K562 (cell line): ENCODE results near the gene C17orf114.
A peak's percentile ranks its signal among the peaks of the same experiment; 100 is the strongest.

Source experiments
- JUN ChIP-seq, 2 experiments: sonication (generic) in 1 of 2; formaldehyde crosslinking in 1 of 2; IDR thresholded peaks; 2 replicates each; pipeline versions ENCODE4 v1.6.1 to v1.8.0; 2012 to 2022; ENCODE audit warnings: borderline replicate concordance in 2 of 2, mild to moderate bottlenecking in 2 of 2, improper control_type of control experiment in 1 of 2, low read depth in 1 of 2, low read length in 1 of 2, missing genetic modification reagents in 1 of 2
- MBD2 ChIP-seq: sonication (generic); IDR thresholded peaks from 2 replicates; pipeline ENCODE4 v1.6.1; 2016; ENCODE audit warnings: low read depth, borderline replicate concordance
- MECOM ChIP-seq: fragments of 250-450 bp; sonication (Bioruptor Pico); IDR thresholded peaks from 2 replicates; pipeline ENCODE4 v1.8.0; 2022; ENCODE audit warnings: inconsistent platforms
- NCOR1 ChIP-seq: fragments of 450-650 bp; IDR thresholded peaks from 2 replicates; pipeline ENCODE4 v1.6.1; 2016; ENCODE audit warnings: mild to moderate bottlenecking, moderate library complexity
- NFE2L1 ChIP-seq: fragments of 450-650 bp; IDR thresholded peaks from 2 replicates; pipeline ENCODE4 v1.6.1; 2016; ENCODE audit warnings: missing genetic modification characterization, low read depth, mild to moderate bottlenecking, missing compliant biosample characterization, moderate library complexity, borderline replicate concordance
- PHF8 ChIP-seq: fragments of 200-600 bp; sonication (generic); IDR thresholded peaks from 2 replicates; pipeline ENCODE4 v1.6.1; 2012; ENCODE audit warnings: mixed run types, mild to moderate bottlenecking, inconsistent platforms, low read length, moderate library complexity, borderline replicate concordance
- POLR2A ChIP-seq: fragments of 450-650 bp; conservative IDR thresholded peaks from 2 replicates; pipeline ENCODE4 v1.6.1; 2016
- POLR2AphosphoS2 ChIP-seq: IDR thresholded peaks from 2 replicates; pipeline ENCODE4 v1.6.1; 2012; ENCODE audit warnings: low read length, improper control_type of control experiment
- PPARD ChIP-seq: fragments of 250-450 bp; sonication (Bioruptor Pico); IDR thresholded peaks from 2 replicates; pipeline ENCODE4 v1.8.0; 2022; ENCODE audit warnings: inconsistent platforms, mild to moderate bottlenecking, moderate library complexity
- SMARCC2 ChIP-seq: fragments of 450-650 bp; IDR thresholded peaks from 2 replicates; pipeline ENCODE4 v1.6.1; 2017; ENCODE audit warnings: antibody characterized with exemption, moderate library complexity, mild to moderate bottlenecking, low read depth
- TARDBP ChIP-seq: fragments of 450-650 bp; IDR thresholded peaks from 2 replicates; pipeline ENCODE4 v1.6.1; 2016
- TCF7 ChIP-seq: sonication (generic); IDR thresholded peaks from 2 replicates; pipeline ENCODE4 v1.6.1; 2016; ENCODE audit warnings: antibody characterized with exemption, borderline replicate concordance
- WHSC1 ChIP-seq: IDR thresholded peaks from one replicate; pipeline ENCODE4 v1.6.1; 2012; ENCODE audit warnings: low read length, control low read depth, inconsistent platforms
- ZBTB17 ChIP-seq: fragments of 450-650 bp; formaldehyde crosslinking; IDR thresholded peaks from 2 replicates; pipeline ENCODE4 v1.4.0; 2020; ENCODE audit warnings: mild to moderate bottlenecking
- ZBTB7A ChIP-seq: IDR thresholded peaks from 2 replicates; pipeline ENCODE4 v1.6.1; 2011; ENCODE audit warnings: low read depth, mild to moderate bottlenecking, low read length, moderate library complexity, borderline replicate concordance; ENCODE audit not compliant: control insufficient read depth
- ZNF583 ChIP-seq: fragments of 250-450 bp; sonication (Bioruptor Pico); IDR thresholded peaks from 2 replicates; pipeline ENCODE4 v1.4.0; 2020
- TF ChIP-seq, protein P1 (sequence below): fragments of 250-450 bp; sonication (Bioruptor Pico); IDR thresholded peaks from 2 replicates; pipeline ENCODE4 v1.4.0; 2020; ENCODE audit warnings: mild to moderate bottlenecking, moderate library complexity
- TF ChIP-seq, protein P2 (sequence below): sonication (generic); formaldehyde crosslinking; IDR thresholded peaks from 2 replicates; pipeline ENCODE4 v1.5.0; 2020; ENCODE audit warnings: missing genetic modification reagents
- TF ChIP-seq, protein P3 (sequence below): sonication (generic); formaldehyde crosslinking; IDR thresholded peaks from 2 replicates; pipeline ENCODE4 v1.9.0; 2022; ENCODE audit warnings: mild to moderate bottlenecking, missing genetic modification reagents
- TF ChIP-seq, protein P4 (sequence below): fragments of 250-450 bp; sonication (Bioruptor Pico); IDR thresholded peaks from 2 replicates; pipeline ENCODE4 v1.8.0; 2021; ENCODE audit warnings: moderate library complexity, mild to moderate bottlenecking, inconsistent platforms
- TF ChIP-seq, protein P5 (sequence below): fragments of 250-450 bp; sonication (Bioruptor Pico); IDR thresholded peaks from 2 replicates; pipeline ENCODE4 v1.8.0; 2022; ENCODE audit warnings: inconsistent platforms, mild to moderate bottlenecking, moderate library complexity, borderline replicate concordance

The C17orf114 gene

DNA sequence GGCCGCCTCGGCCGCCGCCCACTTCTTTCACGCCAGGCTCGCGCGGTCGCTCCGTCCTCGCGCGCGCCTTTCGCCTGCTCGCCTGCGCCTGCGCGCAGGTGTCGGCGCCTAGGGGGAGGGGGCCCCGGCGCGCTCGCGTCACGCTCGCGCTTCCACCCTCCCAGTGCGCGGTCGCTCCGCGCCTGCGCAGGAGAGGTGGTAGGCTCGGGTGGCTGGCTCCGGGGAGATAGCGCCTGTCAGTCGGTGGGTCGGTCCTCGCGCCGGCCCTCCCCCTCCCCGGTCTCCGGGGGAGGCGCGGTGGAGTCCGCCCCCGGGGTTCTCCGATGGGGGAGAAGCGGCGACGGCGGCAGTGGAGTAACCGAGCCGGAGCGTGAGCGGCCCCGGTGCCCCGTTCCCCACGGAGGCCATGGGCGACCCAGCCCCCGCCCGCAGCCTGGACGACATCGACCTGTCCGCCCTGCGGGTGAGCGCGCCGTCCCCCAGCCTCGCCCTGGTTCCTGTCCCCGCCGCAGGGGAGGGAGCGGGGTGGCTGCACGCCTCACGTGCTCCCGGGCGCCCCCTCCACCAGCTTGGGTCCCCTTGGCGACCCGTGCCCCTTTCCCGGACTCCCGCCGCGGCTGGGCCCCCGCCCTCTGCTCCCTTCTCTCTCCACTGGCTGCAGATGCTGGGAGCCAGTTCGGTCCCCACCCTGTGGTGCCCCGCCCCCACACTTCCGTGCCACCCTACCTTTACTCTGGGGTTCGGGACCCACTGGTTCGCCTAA lies 31.2 kb upstream of the C17orf114 start, which contains the start of gene MINK1 (continued):
- TF ChIP-seq, protein P1, sequence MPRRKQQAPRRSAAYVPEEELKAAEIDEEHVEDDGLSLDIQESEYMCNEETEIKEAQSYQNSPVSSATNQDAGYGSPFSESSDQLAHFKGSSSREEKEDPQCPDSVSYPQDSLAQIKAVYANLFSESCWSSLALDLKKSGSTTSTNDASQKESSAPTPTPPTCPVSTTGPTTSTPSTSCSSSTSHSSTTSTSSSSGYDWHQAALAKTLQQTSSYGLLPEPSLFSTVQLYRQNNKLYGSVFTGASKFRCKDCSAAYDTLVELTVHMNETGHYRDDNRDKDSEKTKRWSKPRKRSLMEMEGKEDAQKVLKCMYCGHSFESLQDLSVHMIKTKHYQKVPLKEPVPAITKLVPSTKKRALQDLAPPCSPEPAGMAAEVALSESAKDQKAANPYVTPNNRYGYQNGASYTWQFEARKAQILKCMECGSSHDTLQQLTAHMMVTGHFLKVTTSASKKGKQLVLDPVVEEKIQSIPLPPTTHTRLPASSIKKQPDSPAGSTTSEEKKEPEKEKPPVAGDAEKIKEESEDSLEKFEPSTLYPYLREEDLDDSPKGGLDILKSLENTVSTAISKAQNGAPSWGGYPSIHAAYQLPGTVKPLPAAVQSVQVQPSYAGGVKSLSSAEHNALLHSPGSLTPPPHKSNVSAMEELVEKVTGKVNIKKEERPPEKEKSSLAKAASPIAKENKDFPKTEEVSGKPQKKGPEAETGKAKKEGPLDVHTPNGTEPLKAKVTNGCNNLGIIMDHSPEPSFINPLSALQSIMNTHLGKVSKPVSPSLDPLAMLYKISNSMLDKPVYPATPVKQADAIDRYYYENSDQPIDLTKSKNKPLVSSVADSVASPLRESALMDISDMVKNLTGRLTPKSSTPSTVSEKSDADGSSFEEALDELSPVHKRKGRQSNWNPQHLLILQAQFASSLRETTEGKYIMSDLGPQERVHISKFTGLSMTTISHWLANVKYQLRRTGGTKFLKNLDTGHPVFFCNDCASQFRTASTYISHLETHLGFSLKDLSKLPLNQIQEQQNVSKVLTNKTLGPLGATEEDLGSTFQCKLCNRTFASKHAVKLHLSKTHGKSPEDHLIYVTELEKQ (CRISPR knock-in tag) = no peak
- TF ChIP-seq, protein P2, sequence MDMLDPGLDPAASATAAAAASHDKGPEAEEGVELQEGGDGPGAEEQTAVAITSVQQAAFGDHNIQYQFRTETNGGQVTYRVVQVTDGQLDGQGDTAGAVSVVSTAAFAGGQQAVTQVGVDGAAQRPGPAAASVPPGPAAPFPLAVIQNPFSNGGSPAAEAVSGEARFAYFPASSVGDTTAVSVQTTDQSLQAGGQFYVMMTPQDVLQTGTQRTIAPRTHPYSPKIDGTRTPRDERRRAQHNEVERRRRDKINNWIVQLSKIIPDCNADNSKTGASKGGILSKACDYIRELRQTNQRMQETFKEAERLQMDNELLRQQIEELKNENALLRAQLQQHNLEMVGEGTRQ = 0 out of 2 replicates have a peak, but pooled peaks have one; percentile 46
- TF ChIP-seq POLR2AphosphoS2 (no peak), ZBTB17 (CRISPR knock-in tag) (no peak), PPARD (CRISPR knock-in tag) (no peak), MBD2 (no peak), SMARCC2 (no peak), WHSC1 (no peak), JUN (IDR thresholded peaks at IDR 0.05; ENCODE audit: borderline replicate concordance, low read depth, low read length) (no peak), JUN (CRISPR knock-in tag; IDR thresholded peaks at IDR 0.05; ENCODE audit: borderline replicate concordance) (no peak), MECOM (peak; percentile 7; the same call in 1 of the 2 replicates), NCOR1 (0 out of 2 replicates have a peak, but pooled peaks have one; percentile 5), TCF7 (no peak), ZNF583 (CRISPR knock-in tag) (no peak), ZBTB7A (peak; percentile 58; the same call in 1 of the 2 replicates), POLR2A (0 out of 2 replicates have a peak, but pooled peaks have one; percentile 53), NFE2L1 (tag) (no peak), PHF8 (peak; percentile 49; the same call in 1 of the 2 replicates), TARDBP (peak; percentile 36; the same call in 1 of the 2 replicates)
- TF ChIP-seq, protein P3, sequence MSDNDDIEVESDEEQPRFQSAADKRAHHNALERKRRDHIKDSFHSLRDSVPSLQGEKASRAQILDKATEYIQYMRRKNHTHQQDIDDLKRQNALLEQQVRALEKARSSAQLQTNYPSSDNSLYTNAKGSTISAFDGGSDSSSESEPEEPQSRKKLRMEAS = peak; percentile 24; the same call in 1 of the 2 replicates
- TF ChIP-seq, protein P4, sequence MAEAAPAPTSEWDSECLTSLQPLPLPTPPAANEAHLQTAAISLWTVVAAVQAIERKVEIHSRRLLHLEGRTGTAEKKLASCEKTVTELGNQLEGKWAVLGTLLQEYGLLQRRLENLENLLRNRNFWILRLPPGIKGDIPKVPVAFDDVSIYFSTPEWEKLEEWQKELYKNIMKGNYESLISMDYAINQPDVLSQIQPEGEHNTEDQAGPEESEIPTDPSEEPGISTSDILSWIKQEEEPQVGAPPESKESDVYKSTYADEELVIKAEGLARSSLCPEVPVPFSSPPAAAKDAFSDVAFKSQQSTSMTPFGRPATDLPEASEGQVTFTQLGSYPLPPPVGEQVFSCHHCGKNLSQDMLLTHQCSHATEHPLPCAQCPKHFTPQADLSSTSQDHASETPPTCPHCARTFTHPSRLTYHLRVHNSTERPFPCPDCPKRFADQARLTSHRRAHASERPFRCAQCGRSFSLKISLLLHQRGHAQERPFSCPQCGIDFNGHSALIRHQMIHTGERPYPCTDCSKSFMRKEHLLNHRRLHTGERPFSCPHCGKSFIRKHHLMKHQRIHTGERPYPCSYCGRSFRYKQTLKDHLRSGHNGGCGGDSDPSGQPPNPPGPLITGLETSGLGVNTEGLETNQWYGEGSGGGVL (CRISPR knock-in tag) = no peak
- TF ChIP-seq, protein P5, sequence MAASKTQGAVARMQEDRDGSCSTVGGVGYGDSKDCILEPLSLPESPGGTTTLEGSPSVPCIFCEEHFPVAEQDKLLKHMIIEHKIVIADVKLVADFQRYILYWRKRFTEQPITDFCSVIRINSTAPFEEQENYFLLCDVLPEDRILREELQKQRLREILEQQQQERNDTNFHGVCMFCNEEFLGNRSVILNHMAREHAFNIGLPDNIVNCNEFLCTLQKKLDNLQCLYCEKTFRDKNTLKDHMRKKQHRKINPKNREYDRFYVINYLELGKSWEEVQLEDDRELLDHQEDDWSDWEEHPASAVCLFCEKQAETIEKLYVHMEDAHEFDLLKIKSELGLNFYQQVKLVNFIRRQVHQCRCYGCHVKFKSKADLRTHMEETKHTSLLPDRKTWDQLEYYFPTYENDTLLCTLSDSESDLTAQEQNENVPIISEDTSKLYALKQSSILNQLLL (CRISPR knock-in tag) = no peak
